ENCODE measurements around the gene RHOH.

RHOH gene

GRCh38 chr4:40214038-40214437, 17.2 kb downstream of the RHOH start:
- Histone ChIP-seq H3K4me1 (ENCODE audit: control insufficient read depth, insufficient read depth, low read length) (no peaks in the 10 kb centered on the region), H3K36me3 (ENCODE audit: control insufficient read depth, insufficient read depth, low read length) (no peaks in the 10 kb centered on the region), H3K27me3 (ENCODE audit: control insufficient read depth, insufficient read depth, low read length) (no peaks in the 10 kb centered on the region), H3K4me3 (ENCODE audit: low read length) (no peak overlapping the region), H3K9me3 (ENCODE audit: control insufficient read depth, low read length) (no peaks in the 10 kb centered on the region), H3K9ac (ENCODE audit: low read length) (no peak overlapping the region)

GRCh38 chr4:40214661-40215418, 18.0 kb downstream of the RHOH start:
- Histone ChIP-seq H3K9me3 (ENCODE audit: control insufficient read depth, low read length) (no peaks in the 10 kb centered on the region), H3K36me3 (ENCODE audit: control insufficient read depth, insufficient read depth, low read length) (no peaks in the 10 kb centered on the region), H3K9ac (ENCODE audit: low read length) (no peak overlapping the region), H3K4me3 (ENCODE audit: low read length) (no peak overlapping the region), H3K27me3 (ENCODE audit: control insufficient read depth, insufficient read depth, low read length) (no peaks in the 10 kb centered on the region), H3K4me1 (ENCODE audit: control insufficient read depth, insufficient read depth, low read length) (no peaks in the 10 kb centered on the region)

GRCh38 chr4:40216622-40217366, 20.0 kb downstream of the RHOH start:
- H3K4me1 ChIP-seq (ENCODE audit: control insufficient read depth, insufficient read depth, low read length) = no peaks in the 10 kb centered on the region
- no peaks in the 10 kb centered on the region for H3K9me3 ChIP-seq (ENCODE audit: control insufficient read depth, low read length)
- H3K4me3 ChIP-seq (ENCODE audit: low read length) = no peak overlapping the region
- H3K27me3 ChIP-seq (ENCODE audit: control insufficient read depth, insufficient read depth, low read length) = no peaks in the 10 kb centered on the region
- H3K9ac ChIP-seq (ENCODE audit: low read length) = no peak overlapping the region
- H3K36me3 ChIP-seq (ENCODE audit: control insufficient read depth, insufficient read depth, low read length) = no peaks in the 10 kb centered on the region

- H3K27me3 ChIP-seq (ENCODE audit: control insufficient read depth, insufficient read depth, low read length) = no peaks in the 10 kb centered on the region
- no peaks in the 10 kb centered on the region for H3K4me1 ChIP-seq (ENCODE audit: control insufficient read depth, insufficient read depth, low read length)
- no peaks in the 10 kb centered on the region for H3K9me3 ChIP-seq (ENCODE audit: control insufficient read depth, low read length)
- H3K4me3 ChIP-seq (ENCODE audit: low read length) = no peak overlapping the region
- H3K9ac ChIP-seq (ENCODE audit: low read length) = no peak overlapping the region
- no peaks in the 10 kb centered on the region for H3K36me3 ChIP-seq (ENCODE audit: control insufficient read depth, insufficient read depth, low read length)
Observed at GRCh38 chr4:40221744-40222143, 24.9 kb downstream of the RHOH start.

- no peak overlapping the region for H3K9ac ChIP-seq (ENCODE audit: low read length)
- no peaks in the 10 kb centered on the region for H3K9me3 ChIP-seq (ENCODE audit: control insufficient read depth, low read length)
- no peak overlapping the region for H3K4me3 ChIP-seq (ENCODE audit: low read length)
- H3K4me1 ChIP-seq (ENCODE audit: control insufficient read depth, insufficient read depth, low read length) = no peaks in the 10 kb centered on the region
- H3K36me3 ChIP-seq (ENCODE audit: control insufficient read depth, insufficient read depth, low read length) = no peaks in the 10 kb centered on the region
- no peaks in the 10 kb centered on the region for H3K27me3 ChIP-seq (ENCODE audit: control insufficient read depth, insufficient read depth, low read length)
Observed at GRCh38 chr4:40223343-40223742, 26.5 kb downstream of the RHOH start.

- Histone ChIP-seq H3K9me3 (ENCODE audit: control insufficient read depth, low read length) (no peaks in the 10 kb centered on the region), H3K27me3 (ENCODE audit: control insufficient read depth, insufficient read depth, low read length) (no peaks in the 10 kb centered on the region), H3K9ac (ENCODE audit: low read length) (no peak overlapping the region), H3K4me1 (ENCODE audit: control insufficient read depth, insufficient read depth, low read length) (no peaks in the 10 kb centered on the region), H3K36me3 (ENCODE audit: control insufficient read depth, insufficient read depth, low read length) (no peaks in the 10 kb centered on the region), H3K4me3 (ENCODE audit: low read length) (no peak overlapping the region)
Observed at GRCh38 chr4:40224432-40224831, 27.6 kb downstream of the RHOH start.

- no peak overlapping the region for H3K9ac ChIP-seq (ENCODE audit: low read length)
- H3K4me3 ChIP-seq (ENCODE audit: low read length) = no peak overlapping the region
- H3K9me3 ChIP-seq (ENCODE audit: control insufficient read depth, low read length) = no peaks in the 10 kb centered on the region
- no peaks in the 10 kb centered on the region for H3K4me1 ChIP-seq (ENCODE audit: control insufficient read depth, insufficient read depth, low read length)
- no peaks in the 10 kb centered on the region for H3K27me3 ChIP-seq (ENCODE audit: control insufficient read depth, insufficient read depth, low read length)
- no peaks in the 10 kb centered on the region for H3K36me3 ChIP-seq (ENCODE audit: control insufficient read depth, insufficient read depth, low read length)
Observed at GRCh38 chr4:40225497-40225896, 28.7 kb downstream of the RHOH start.

- no peaks in the 10 kb centered on the region for H3K36me3 ChIP-seq (ENCODE audit: control insufficient read depth, insufficient read depth, low read length)
- H3K9ac ChIP-seq (ENCODE audit: low read length) = no peak overlapping the region
- no peaks in the 10 kb centered on the region for H3K9me3 ChIP-seq (ENCODE audit: control insufficient read depth, low read length)
- no peaks in the 10 kb centered on the region for H3K27me3 ChIP-seq (ENCODE audit: control insufficient read depth, insufficient read depth, low read length)
- no peak overlapping the region for H3K4me3 ChIP-seq (ENCODE audit: low read length)
- no peaks in the 10 kb centered on the region for H3K4me1 ChIP-seq (ENCODE audit: control insufficient read depth, insufficient read depth, low read length)
Observed at GRCh38 chr4:40227284-40227683, 30.5 kb downstream of the RHOH start.

GRCh38 chr4:40228497-40229365, 31.9 kb downstream of the RHOH start:
- Histone ChIP-seq H3K9me3 (ENCODE audit: control insufficient read depth, low read length) (no peaks in the 10 kb centered on the region), H3K4me3 (ENCODE audit: low read length) (no peak overlapping the region), H3K36me3 (ENCODE audit: control insufficient read depth, insufficient read depth, low read length) (no peaks in the 10 kb centered on the region), H3K4me1 (ENCODE audit: control insufficient read depth, insufficient read depth, low read length) (no peaks in the 10 kb centered on the region), H3K27me3 (ENCODE audit: control insufficient read depth, insufficient read depth, low read length) (no peaks in the 10 kb centered on the region), H3K9ac (ENCODE audit: low read length) (no peak overlapping the region)

- H3K36me3 ChIP-seq (ENCODE audit: control insufficient read depth, insufficient read depth, low read length) = no peaks in the 10 kb centered on the region
- no peaks in the 10 kb centered on the region for H3K27me3 ChIP-seq (ENCODE audit: control insufficient read depth, insufficient read depth, low read length)
- no peaks in the 10 kb centered on the region for H3K9me3 ChIP-seq (ENCODE audit: control insufficient read depth, low read length)
- no peak overlapping the region for H3K4me3 ChIP-seq (ENCODE audit: low read length)
- H3K9ac ChIP-seq (ENCODE audit: low read length) = no peak overlapping the region
- no peaks in the 10 kb centered on the region for H3K4me1 ChIP-seq (ENCODE audit: control insufficient read depth, insufficient read depth, low read length)
Observed at GRCh38 chr4:40231316-40231863, 34.6 kb downstream of the RHOH start.

- no peaks in the 10 kb centered on the region for H3K27me3 ChIP-seq (ENCODE audit: control insufficient read depth, insufficient read depth, low read length)
Observed at GRCh38 chr4:40232610-40233009, 35.8 kb downstream of the RHOH start.

More at GRCh38 chr4:40232610-40233009, 35.8 kb downstream of the RHOH start:
- Histone ChIP-seq H3K36me3 (ENCODE audit: control insufficient read depth, insufficient read depth, low read length) (no peaks in the 10 kb centered on the region), H3K9me3 (ENCODE audit: control insufficient read depth, low read length) (no peaks in the 10 kb centered on the region), H3K4me1 (ENCODE audit: control insufficient read depth, insufficient read depth, low read length) (no peaks in the 10 kb centered on the region), H3K4me3 (ENCODE audit: low read length) (no peak overlapping the region), H3K9ac (ENCODE audit: low read length) (no peak overlapping the region)

Measured in mucosa of stomach (tissue), 1 donor.